Fibroblast of skin of left biceps (primary cell): ENCODE data around the gene GRAMD4.
A peak's percentile ranks its signal among the peaks of the same experiment; 100 is the strongest.

Experiments used
- DNase-seq, 2 experiments: peaks; one replicate each; pipeline ENCODE4 v3.0.0-alpha.2; 2013; ENCODE audit warnings: low read depth in 2 of 2

The GRAMD4 gene

GRCh38 chr22:46583571-46583970 lies 36.6 kb upstream of the GRAMD4 start:
- no peak for DNase-seq

- DNase-seq = peak in 1 of 2 experiments; percentile 17
Measured at GRCh38 chr22:46584081-46584921, 35.9 kb upstream of the GRAMD4 start.

GRCh38 chr22:46585340-46586122 lies 34.7 kb upstream of the GRAMD4 start:
- DNase-seq = no peak

- no peak for DNase-seq
Measured at GRCh38 chr22:46586123-46586519, 34.1 kb upstream of the GRAMD4 start.

- no peak for DNase-seq
Measured at GRCh38 chr22:46586531-46587011, 33.6 kb upstream of the GRAMD4 start.

GRCh38 chr22:46587061-46587460 lies 33.1 kb upstream of the GRAMD4 start:
- DNase-seq = no peak

- no peak for DNase-seq
Measured at GRCh38 chr22:46587492-46588278, 32.5 kb upstream of the GRAMD4 start.

- no peak for DNase-seq
Measured at GRCh38 chr22:46588279-46589140, 31.7 kb upstream of the GRAMD4 start.

GRCh38 chr22:46589141-46589748 lies 30.9 kb upstream of the GRAMD4 start:
- no peak for DNase-seq

GRCh38 chr22:46589871-46590271 lies 30.3 kb upstream of the GRAMD4 start:
- no peak for DNase-seq

- no peak for DNase-seq
Measured at GRCh38 chr22:46590334-46590733, 29.9 kb upstream of the GRAMD4 start.

- DNase-seq = no peak
Measured at GRCh38 chr22:46591930-46592329, 28.3 kb upstream of the GRAMD4 start.

- DNase-seq = peak; percentile 73 to 74
Measured at GRCh38 chr22:46592390-46592872, 27.8 kb upstream of the GRAMD4 start.

- DNase-seq = no peak
Measured at GRCh38 chr22:46593211-46593681, 26.9 kb upstream of the GRAMD4 start.

GRCh38 chr22:46593996-46594946 lies 25.9 kb upstream of the GRAMD4 start:
- no peak for DNase-seq

- DNase-seq = no peak
Measured at GRCh38 chr22:46594947-46595298, 25.3 kb upstream of the GRAMD4 start.

GRCh38 chr22:46595545-46595944 lies 24.6 kb upstream of the GRAMD4 start:
- no peak for DNase-seq

GRCh38 chr22:46596032-46596441 lies 24.1 kb upstream of the GRAMD4 start:
- DNase-seq = no peak

- DNase-seq = no peak
Measured at GRCh38 chr22:46596819-46597218, 23.4 kb upstream of the GRAMD4 start.
